ENCODE data around the gene ATP10A.

ATP10A gene

DNA sequence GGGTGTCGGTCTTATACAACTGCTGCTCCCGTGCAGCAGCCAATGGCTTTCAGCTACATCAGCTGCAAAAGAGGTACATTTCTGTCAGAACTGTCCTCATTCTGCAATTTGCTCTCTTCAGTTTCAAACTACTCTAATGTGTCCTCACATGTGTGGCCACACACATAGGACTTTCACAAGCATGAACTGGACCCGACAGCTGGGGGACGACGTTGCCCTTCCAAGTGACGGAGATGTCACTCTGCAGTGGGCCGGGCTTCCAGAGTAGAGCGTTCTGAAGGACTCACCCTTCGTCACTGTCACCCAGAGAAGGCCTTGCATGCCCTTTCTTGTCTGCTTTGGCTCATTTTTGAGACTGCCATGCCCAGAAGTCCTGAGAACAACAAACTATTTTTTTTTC is 189.8 kb downstream of the ATP10A start:
- in situ Hi-C loops (cut with HindIII; ENCODE audit: low pct_ligation_motif_present, low sequenced_read_pairs) = no loop called here
- Histone ChIP-seq H3K27ac (no peak overlapping the region), H3K36me3 (replicated peaks) (no peaks in the 10 kb centered on the region), H3K27me3 (replicated peaks) (no peaks in the 10 kb centered on the region), H3K4me3 (ENCODE audit: low read depth, low read length) (no peak overlapping the region)
- TF ChIP-seq, protein P1, sequence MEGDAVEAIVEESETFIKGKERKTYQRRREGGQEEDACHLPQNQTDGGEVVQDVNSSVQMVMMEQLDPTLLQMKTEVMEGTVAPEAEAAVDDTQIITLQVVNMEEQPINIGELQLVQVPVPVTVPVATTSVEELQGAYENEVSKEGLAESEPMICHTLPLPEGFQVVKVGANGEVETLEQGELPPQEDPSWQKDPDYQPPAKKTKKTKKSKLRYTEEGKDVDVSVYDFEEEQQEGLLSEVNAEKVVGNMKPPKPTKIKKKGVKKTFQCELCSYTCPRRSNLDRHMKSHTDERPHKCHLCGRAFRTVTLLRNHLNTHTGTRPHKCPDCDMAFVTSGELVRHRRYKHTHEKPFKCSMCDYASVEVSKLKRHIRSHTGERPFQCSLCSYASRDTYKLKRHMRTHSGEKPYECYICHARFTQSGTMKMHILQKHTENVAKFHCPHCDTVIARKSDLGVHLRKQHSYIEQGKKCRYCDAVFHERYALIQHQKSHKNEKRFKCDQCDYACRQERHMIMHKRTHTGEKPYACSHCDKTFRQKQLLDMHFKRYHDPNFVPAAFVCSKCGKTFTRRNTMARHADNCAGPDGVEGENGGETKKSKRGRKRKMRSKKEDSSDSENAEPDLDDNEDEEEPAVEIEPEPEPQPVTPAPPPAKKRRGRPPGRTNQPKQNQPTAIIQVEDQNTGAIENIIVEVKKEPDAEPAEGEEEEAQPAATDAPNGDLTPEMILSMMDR (IDR thresholded peaks at IDR 0.05; ENCODE audit: low read depth, low read length, missing control alignments) = no peak
- no peak for DNase-seq

DNA sequence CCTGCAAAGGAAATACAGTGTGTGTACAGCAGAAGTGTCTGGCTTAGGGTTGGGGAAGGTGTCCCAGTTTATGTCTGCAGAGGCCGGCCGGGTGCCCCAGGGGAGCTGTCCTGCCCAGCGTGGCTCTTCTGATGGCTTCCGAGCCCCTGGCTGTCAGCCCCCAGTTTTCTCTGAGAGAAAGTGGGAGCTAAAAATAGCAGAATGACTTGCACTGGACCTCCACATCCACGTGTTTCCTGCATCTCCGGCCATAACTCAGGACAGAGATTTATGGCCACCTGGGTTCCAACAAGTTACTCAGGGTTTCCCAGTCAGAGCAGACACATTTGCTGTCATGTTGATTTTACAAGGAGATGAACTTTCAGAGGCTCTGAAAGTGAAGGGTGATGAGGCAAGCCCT is 192.0 kb downstream of the ATP10A start:
- in situ Hi-C loops (cut with HindIII; ENCODE audit: low pct_ligation_motif_present, low sequenced_read_pairs) = no loop called here
- DNase-seq = no peak

DNA sequence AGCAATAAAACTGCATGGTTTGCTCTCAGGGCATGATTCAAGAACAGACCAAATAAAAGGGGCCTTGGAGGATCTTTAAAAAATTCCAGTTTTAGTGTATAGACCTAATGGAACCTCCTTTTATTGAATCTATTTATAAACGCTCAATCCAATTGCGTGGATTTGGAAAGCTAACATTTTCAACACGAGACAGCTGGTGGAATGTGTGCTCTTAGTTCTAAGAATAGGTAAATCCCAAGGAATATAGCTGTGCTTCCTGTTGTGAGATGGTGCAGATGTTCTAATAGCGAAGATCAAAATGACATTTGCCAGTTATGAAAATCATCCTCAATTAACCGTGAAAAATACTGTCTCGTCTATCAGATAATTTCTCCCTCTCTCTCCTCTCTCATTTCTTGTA is 192.5 kb downstream of the ATP10A start:
- in situ Hi-C loops (cut with HindIII; ENCODE audit: low pct_ligation_motif_present, low sequenced_read_pairs) = no loop called here
- Histone ChIP-seq H3K27ac (no peak overlapping the region), H3K4me3 (ENCODE audit: low read depth, low read length) (no peak overlapping the region), H3K36me3 (replicated peaks) (no peaks in the 10 kb centered on the region), H3K27me3 (replicated peaks) (no peaks in the 10 kb centered on the region)
- DNase-seq = no peak
- TF ChIP-seq, protein P1 (IDR thresholded peaks at IDR 0.05; ENCODE audit: low read depth, low read length, missing control alignments) = no peak

More for the DNA sequence above, 192.0 kb downstream of the ATP10A start:
- H3K4me3 ChIP-seq (ENCODE audit: low read depth, low read length) = no peak overlapping the region
- no peaks in the 10 kb centered on the region for H3K36me3 ChIP-seq (replicated peaks)
- no peak overlapping the region for H3K27ac ChIP-seq
- TF ChIP-seq, protein P1 (IDR thresholded peaks at IDR 0.05; ENCODE audit: low read depth, low read length, missing control alignments) = no peak
- H3K27me3 ChIP-seq (replicated peaks) = no peaks in the 10 kb centered on the region

DNA sequence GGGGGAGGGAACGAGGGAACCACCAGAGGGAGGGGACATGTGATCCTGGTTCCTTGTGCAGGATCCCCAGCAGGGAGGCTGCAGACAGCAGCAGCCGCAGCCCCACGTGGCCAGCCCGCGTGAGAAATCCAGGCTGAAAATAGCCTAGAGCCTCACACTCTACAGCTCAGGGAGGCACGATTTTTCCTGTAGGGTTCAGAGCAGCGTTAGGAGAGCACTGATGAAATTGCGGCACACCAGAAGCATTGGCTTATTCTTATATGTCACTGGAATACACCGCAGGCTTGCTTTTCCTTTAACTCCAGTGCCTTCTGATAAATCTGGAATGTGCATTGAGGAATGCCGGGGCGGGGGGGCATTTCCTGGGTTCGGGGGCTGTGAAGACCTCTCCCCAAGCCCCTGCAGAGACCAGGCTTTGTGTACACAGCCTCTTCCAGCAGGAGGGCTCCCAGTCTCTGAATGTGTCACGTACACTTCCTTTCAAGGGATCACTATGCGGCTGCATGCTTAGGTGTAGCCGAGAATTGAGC is 193.0 kb downstream of the ATP10A start:
- TF ChIP-seq, protein P1 (IDR thresholded peaks at IDR 0.05; ENCODE audit: low read depth, low read length, missing control alignments) = peak; percentile 21
- peak overlapping the region; percentile 23 for H3K27ac ChIP-seq
- H3K4me3 ChIP-seq (ENCODE audit: low read depth, low read length) = peak overlapping the region; percentile 12
- no peaks in the 10 kb centered on the region for H3K27me3 ChIP-seq (replicated peaks)
- in situ Hi-C loops (cut with HindIII; ENCODE audit: low pct_ligation_motif_present, low sequenced_read_pairs) = no loop called here
- peak; percentile 73 for DNase-seq
- H3K36me3 ChIP-seq (replicated peaks) = no peaks in the 10 kb centered on the region

DNA sequence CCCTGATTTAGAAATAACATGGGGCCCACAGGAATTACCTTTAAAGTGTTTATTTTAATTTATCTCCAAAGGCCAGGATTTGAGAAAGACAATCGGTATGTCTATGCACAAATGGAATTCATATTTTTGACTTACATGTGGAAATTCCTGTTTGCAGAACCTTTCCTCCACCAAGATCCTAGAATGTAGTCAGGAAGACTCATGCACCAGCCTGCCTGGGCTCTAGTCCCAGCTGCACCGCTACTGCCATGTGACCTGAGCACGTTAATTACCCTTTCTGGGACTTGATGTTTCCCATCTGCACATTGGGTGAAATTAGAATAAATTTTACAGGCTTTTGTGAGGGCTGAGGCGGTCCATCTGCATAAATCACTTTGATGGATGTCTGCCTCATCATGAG is 194.2 kb downstream of the ATP10A start:
- no peak overlapping the region for H3K4me3 ChIP-seq (ENCODE audit: low read depth, low read length)
- TF ChIP-seq, protein P1 (IDR thresholded peaks at IDR 0.05; ENCODE audit: low read depth, low read length, missing control alignments) = no peak
- in situ Hi-C loops (cut with HindIII; ENCODE audit: low pct_ligation_motif_present, low sequenced_read_pairs) = no loop called here
- no peak overlapping the region for H3K27ac ChIP-seq
- no peaks in the 10 kb centered on the region for H3K27me3 ChIP-seq (replicated peaks)
- H3K36me3 ChIP-seq (replicated peaks) = no peaks in the 10 kb centered on the region
- no peak for DNase-seq

DNA sequence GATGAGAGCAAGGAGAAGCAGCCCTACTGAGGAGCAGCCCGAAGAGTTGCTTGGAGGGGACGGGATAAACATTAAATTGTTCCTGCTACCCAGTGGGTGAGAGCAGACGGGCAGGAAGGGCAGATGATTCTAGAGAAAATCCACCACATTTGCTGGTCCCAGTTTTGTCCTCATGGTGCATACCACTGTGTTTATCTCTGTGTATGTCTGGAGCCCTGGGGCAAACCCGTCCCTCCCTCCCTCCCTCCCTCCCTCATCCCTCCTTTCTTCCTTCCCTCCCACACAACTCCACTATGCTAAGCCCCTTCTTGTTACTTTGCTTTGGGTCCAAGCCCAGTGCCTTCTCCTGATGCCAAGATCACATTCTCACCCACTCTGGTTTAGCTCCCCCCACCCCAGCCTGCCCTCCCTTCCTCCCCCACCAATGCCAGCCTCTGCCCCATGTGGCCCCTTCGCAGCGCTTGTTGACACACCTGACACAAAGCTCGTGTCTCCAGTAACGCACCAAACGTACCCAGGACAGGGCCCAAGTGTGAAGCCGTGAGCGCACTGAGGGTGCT is 194.8 kb downstream of the ATP10A start:
- Histone ChIP-seq H3K36me3 (replicated peaks) (no peaks in the 10 kb centered on the region), H3K4me3 (ENCODE audit: low read depth, low read length) (no peak overlapping the region), H3K27ac (no peak overlapping the region), H3K27me3 (replicated peaks) (no peaks in the 10 kb centered on the region)
- TF ChIP-seq, protein P1 (IDR thresholded peaks at IDR 0.05; ENCODE audit: low read depth, low read length, missing control alignments) = no peak
- in situ Hi-C loops (cut with HindIII; ENCODE audit: low pct_ligation_motif_present, low sequenced_read_pairs) = no loop called here
- no peak for DNase-seq

All from brain microvascular endothelial cell (primary cell).